ENCODE measurements around the gene OR56B1. TPM values are rescaled to one million over a fixed set of nuclear protein-coding genes. Genes with fewer than 3 reads are reported as not detected.

The OR56B1 gene
- polyA plus RNA-seq, 4 donors: not detected

- DNase-seq (ENCODE audit: low read depth in 4 of 4, low spot score in 3 of 4): no peak
These were observed 9.9 kb upstream of the OR56B1 start for GRCh38 chr11:5726351-5726750.

DNA sequence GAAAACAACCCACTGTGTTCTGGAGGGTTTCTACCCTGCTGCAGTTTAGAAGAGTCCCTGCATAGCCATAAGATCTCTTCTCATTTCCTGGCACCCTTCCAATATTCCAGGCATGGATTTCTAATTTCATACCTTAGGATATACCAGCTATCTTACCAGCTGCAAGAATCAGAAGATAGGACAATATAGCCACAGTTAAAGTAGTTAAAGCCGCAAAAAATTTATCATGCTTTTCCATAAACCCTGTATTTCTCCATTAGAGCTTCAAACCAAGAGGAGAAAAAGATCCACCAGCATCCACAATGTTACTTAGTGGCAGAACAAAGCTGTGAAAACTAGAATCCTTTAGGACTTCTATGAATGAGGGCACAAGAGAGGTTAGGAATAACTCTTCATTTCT lies 8.6 kb upstream of the OR56B1 start:
- DNase-seq (ENCODE audit: low read depth in 4 of 4, low spot score in 3 of 4): no peak

DNA sequence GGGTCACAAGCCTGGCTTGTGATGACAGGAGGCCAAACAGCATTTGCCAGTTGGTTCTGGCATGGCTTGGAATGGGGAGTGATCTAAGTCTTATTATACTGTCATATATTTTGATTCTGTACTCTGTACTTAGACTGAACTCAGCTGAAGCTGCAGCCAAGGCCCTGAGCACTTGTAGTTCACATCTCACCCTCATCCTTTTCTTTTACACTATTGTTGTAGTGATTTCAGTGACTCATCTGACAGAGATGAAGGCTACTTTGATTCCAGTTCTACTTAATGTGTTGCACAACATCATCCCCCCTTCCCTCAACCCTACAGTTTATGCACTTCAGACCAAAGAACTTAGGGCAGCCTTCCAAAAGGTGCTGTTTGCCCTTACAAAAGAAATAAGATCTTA lies 843 bp downstream of the OR56B1 start:
- no peak for DNase-seq (ENCODE audit: low read depth in 4 of 4, low spot score in 3 of 4)

- no peak for DNase-seq (ENCODE audit: low read depth in 4 of 4, low spot score in 3 of 4)
These were observed 1.6 kb downstream of the OR56B1 start for GRCh38 chr11:5737670-5738392.

- DNase-seq (ENCODE audit: low read depth in 4 of 4, low spot score in 3 of 4): no peak
These were observed 2.2 kb downstream of the OR56B1 start for GRCh38 chr11:5738431-5738830.

- DNase-seq (ENCODE audit: low read depth in 4 of 4, low spot score in 3 of 4): no peak
These were observed 10.4 kb downstream of the OR56B1 start for GRCh38 chr11:5746614-5747013.

- DNase-seq (ENCODE audit: low read depth in 4 of 4, low spot score in 3 of 4): no peak
These were observed 13.6 kb downstream of the OR56B1 start for GRCh38 chr11:5749836-5750235.

- no peak for DNase-seq (ENCODE audit: low read depth in 4 of 4, low spot score in 3 of 4)
These were observed 17.7 kb downstream of the OR56B1 start, which contains the start of gene OR52N4 for GRCh38 chr11:5753943-5754342. OR52N4 (plus strand) TSS chr11:5754243; CDS start chr11:5754741, 498 bp downstream.

DNA sequence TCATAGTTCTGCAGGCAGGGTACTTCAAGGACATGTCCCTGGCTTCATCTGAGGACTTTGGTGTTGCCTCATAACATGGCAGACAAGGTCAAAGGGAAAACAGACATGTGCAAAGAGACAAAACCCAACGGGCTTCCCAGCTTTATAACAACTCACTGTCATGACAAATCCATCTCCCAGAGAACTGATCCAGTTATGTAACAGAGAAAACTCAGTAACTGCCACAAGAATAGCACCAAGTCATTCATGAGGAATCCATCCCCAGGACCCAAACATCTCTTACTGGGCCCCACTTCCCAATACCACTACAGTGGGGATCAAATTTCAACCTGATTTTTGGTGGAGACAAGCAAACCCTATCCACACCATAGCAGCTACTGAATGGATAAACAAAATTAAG lies 30.8 kb downstream of the OR56B1 start:
- DNase-seq (ENCODE audit: low read depth in 4 of 4, low spot score in 3 of 4): no peak

- no peak for DNase-seq (ENCODE audit: low read depth in 4 of 4, low spot score in 3 of 4)
These were observed 47.0 kb downstream of the OR56B1 start, which contains the start of gene OR52N5 for GRCh38 chr11:5783255-5783654. OR52N5 (minus strand) TSS chr11:5783355; CDS start chr11:5778634, 4,721 bp downstream.

Other genes starting within 250 kb of the OR56B1 start
- not detected for gene OR52D1, start 247.8 kb upstream of the OR56B1 start, polyA plus RNA-seq (ENCODE audit: insufficient read length in 4 of 4)
- not detected for gene UBQLN3, start 226.5 kb upstream of the OR56B1 start, polyA plus RNA-seq (ENCODE audit: insufficient read length in 4 of 4)
- gene UBQLNL, start 219.7 kb upstream of the OR56B1 start, polyA plus RNA-seq (ENCODE audit: insufficient read length in 4 of 4): under 1 TPM; 0.34 to 0.91 (median 0.50) TPM
- gene OR52H1, start 187.9 kb upstream of the OR56B1 start, polyA plus RNA-seq (ENCODE audit: insufficient read length in 4 of 4): not detected
- under 1 TPM in 1 of 4 donors, not detected in 3; 0.05 TPM for gene OR52B6, start 155.6 kb upstream of the OR56B1 start, polyA plus RNA-seq (ENCODE audit: insufficient read length in 4 of 4)
- 10 to 100 TPM; 16.9 to 73.5 (median 39.6) TPM for gene TRIM6, start 139.8 kb upstream of the OR56B1 start, polyA plus RNA-seq (ENCODE audit: insufficient read length in 4 of 4)
- 10 to 100 TPM in 3 of 4 donors, 1 to 10 TPM in 1; 8.2 to 12.7 (median 11.5) TPM for gene TRIM34, start 111.4 kb upstream of the OR56B1 start, polyA plus RNA-seq (ENCODE audit: insufficient read length in 4 of 4)
- gene TRIM5, start 51.4 kb upstream of the OR56B1 start, polyA plus RNA-seq (ENCODE audit: insufficient read length in 4 of 4): 10 to 100 TPM; 34.8 to 46.9 (median 41.6) TPM
- 10 to 100 TPM in 1 of 4 donors, 1 to 10 TPM in 3; 6.9 to 10.6 (median 7.9) TPM for gene TRIM22, start 46.7 kb upstream of the OR56B1 start, polyA plus RNA-seq (ENCODE audit: insufficient read length in 4 of 4)
- not detected for gene OR52N4, start 17.8 kb downstream of the OR56B1 start, polyA plus RNA-seq (ENCODE audit: insufficient read length in 4 of 4)
- gene OR52N5, start 46.9 kb downstream of the OR56B1 start, polyA plus RNA-seq (ENCODE audit: insufficient read length in 4 of 4): not detected
- gene OR52N1, start 54.8 kb downstream of the OR56B1 start, polyA plus RNA-seq (ENCODE audit: insufficient read length in 4 of 4): not detected
- gene OR52N2, start 72.5 kb downstream of the OR56B1 start, polyA plus RNA-seq (ENCODE audit: insufficient read length in 4 of 4): not detected
- gene OR52E6, start 105.4 kb downstream of the OR56B1 start, polyA plus RNA-seq (ENCODE audit: insufficient read length in 4 of 4): not detected
- gene OR52E8, start 121.2 kb downstream of the OR56B1 start, polyA plus RNA-seq (ENCODE audit: insufficient read length in 4 of 4): not detected
- gene OR52E4, start 144.2 kb downstream of the OR56B1 start, polyA plus RNA-seq (ENCODE audit: insufficient read length in 4 of 4): under 1 TPM in 1 of 4 donors, not detected in 3; 0.03 TPM
- gene OR52E5, start 156.8 kb downstream of the OR56B1 start, polyA plus RNA-seq (ENCODE audit: insufficient read length in 4 of 4): not detected
- under 1 TPM in 1 of 4 donors, not detected in 3; 0.05 TPM for gene OR56A3, start 205.8 kb downstream of the OR56B1 start, polyA plus RNA-seq (ENCODE audit: insufficient read length in 4 of 4)
- gene OR56A5, start 232.0 kb downstream of the OR56B1 start, polyA plus RNA-seq (ENCODE audit: insufficient read length in 4 of 4): not detected